NOMO-1 (cell line): ENCODE measurements around the gene RIMBP2.

Source experiments
- DNase-seq, 2 experiments: peaks; one replicate each; lab custom pipeline; 2025; ENCODE audit not compliant: unreplicated experiment in 2 of 2; lab: John Stamatoyannopoulos, UW

RIMBP2 gene

GRCh38 chr12:130412384-130412783, 303.7 kb downstream of the RIMBP2 start:
- no peak for DNase-seq

- DNase-seq, result no peak
Observed at GRCh38 chr12:130405332-130405731, 310.8 kb downstream of the RIMBP2 start.

DNA sequence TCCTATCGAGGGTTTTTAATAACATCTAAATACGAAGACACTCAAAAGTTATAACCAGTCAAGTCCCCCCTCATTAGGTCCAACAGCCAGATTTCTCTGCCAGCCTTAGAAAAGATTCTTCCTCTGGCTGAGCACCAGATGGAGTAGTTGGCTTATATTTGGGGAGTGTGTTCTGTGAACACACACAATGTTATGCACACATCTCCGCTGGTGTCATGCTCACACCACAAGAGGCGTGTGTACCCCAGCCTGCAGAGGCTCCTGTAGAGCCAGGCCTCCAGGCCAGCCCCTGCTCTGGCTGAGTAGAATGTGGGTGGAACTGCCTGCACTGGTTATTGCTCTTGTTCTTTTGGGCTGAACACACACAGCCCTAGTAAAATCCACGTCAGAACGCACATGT, 314.4 kb downstream of the RIMBP2 start:
- DNase-seq, result no peak

DNA sequence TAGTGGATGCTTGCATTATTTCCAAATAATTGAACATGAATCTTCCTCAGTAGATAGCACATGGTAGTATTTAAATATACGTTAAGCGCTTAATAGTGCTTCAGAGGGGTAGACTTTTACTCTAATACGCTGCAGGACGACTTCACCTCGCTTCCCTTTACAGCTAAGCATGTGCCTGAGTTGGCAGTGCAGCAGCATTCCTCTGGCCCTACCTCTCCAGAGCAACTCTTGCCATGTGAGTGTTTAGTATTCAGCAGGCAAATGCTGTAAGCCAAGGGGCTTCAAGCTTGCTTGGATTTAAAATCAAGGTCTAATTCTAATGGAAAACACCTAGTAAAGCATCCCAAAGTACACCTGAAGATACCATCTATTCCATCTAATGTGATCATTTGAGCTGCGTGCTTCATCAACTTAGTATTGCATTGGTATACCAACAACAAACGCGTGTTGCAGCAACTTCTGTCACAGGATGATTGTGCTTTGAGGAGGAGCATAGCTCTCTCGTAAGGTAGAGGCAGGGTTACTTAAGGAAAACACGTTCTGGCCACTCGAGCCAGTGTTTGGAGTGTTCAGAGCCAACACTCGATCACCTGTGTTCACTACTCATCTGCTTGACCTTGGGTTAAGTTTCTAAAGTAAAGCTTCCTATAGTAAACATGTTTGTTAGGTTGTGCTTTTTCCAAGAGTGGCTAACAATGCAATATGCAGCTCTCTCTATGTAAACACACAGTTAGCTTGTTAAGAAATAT, 317.8 kb downstream of the RIMBP2 start:
- no peak for DNase-seq

DNA sequence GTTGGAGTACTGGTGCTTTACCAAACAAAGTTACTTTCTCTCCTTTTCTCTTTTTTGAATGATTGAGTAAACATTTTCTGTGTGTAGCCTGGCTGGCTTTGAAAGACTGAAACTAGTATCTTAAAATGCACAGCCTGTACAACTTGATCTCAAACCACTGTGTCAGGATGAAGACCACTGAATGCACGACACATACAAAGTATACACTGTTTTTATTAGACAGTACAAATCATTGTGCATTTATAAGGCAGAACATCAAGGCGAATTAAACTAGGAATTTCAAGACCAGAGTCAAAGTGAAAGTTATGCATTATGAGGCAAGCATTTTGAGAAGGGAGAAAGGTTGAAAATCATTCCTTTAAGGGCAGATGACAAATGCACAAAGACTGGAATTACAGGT, 319.4 kb downstream of the RIMBP2 start:
- DNase-seq, result no peak

- DNase-seq, result no peak
Observed at GRCh38 chr12:130394906-130395305, 321.2 kb downstream of the RIMBP2 start.

GRCh38 chr12:130391186-130391585, 324.9 kb downstream of the RIMBP2 start:
- DNase-seq, result no peak

DNA sequence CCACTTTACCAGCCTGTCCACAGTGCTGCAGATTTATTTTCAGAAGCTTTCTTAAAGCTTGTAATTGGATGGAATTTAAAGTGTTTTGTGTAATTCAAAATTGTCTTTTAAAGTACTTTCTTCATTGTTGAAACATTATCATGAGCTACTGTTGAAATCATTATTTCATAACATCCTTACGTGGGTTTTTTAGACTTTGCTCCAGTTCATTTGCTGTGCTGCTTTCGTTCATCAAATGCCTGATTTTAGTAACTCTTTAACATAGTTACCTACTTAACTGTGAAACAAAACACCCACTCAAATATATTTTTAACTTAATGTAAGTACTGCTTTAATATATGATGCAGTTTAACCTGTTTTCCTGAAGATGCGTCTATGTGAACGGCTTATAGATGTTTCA, 330.9 kb downstream of the RIMBP2 start:
- DNase-seq, result no peak

DNA sequence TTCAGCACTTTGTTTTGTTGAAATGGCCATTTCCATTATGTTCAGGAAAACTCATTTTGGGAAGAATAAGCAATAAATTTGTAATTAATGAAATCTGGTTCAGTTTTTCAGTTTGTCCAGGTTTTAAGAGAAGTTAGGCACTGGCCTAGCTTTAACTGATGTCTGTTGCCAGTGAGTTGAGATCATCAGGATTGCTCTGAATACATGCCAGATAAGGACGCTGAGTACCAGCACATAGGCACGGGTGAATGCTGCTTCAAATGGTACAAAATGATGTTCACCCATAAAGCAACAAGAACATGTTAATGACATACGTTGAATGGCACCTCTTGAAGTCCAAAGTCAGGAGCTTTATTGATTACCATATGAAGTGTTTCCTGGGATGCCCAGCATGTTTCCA, 331.9 kb downstream of the RIMBP2 start:
- no peak for DNase-seq

- DNase-seq, result no peak
Observed at GRCh38 chr12:130382818-130383217, 333.3 kb downstream of the RIMBP2 start.

GRCh38 chr12:130375296-130376287, 340.5 kb downstream of the RIMBP2 start:
- DNase-seq, result no peak

GRCh38 chr12:130374083-130374482, 342.0 kb downstream of the RIMBP2 start:
- no peak for DNase-seq

DNA sequence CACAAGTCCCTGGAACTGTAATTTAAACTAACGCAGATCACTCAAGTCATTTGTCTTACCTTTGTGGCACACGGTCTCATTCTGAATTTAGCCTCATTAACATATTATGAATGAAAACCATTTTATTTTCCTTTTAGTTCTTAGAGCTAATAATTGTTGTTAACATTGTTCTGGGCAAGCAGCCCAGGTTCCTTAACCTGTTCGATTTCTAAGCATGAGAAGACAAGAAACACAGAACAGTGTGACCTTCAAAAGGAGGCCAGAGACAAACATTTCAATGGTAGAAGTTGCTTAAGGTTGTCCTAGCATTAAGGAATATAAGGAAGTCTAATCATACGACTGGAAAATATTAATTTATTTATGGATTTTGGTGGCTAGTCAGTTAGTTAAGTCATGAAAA, 343.2 kb downstream of the RIMBP2 start:
- DNase-seq, result no peak

DNA sequence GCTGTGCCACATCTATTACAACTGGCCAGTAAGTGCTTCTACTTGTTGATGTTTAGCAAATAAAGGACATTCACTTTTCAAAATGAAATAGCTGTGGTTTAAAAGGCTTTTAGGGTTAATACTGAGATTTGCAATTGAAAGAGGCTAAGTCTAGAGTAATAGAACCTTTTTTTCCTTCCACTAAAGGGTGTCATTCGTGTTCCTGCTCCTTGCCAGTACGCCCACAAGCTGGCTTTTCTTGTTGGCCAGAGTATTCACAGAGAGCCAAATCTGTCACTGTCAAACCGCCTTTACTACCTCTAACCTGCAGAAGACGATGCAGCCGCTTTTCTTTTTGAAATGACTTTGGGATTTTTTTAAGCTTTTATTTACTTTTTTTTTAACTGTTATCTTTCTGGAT, 344.8 kb downstream of the RIMBP2 start:
- no peak for DNase-seq

GRCh38 chr12:130369816-130370215, 346.3 kb downstream of the RIMBP2 start:
- no peak for DNase-seq

DNA sequence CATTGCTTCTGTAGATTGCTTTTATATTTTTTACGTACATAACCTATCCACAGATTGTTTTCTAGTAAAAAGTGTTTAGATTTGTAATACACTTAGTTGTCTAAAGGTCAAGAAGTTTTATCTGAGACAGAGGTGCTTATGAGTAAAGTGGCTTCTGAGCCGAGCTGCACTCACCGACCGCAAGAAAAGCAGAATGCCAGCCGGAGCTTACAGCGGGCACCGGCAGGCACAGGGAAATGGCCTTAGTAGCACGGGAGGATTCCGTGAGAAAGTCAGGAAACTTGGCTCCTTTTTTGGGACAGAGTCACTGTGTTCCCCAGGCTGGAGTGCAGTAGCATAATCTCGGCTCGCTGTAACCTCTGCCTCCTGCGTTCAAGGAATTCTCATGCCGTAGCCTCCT, 348.6 kb downstream of the RIMBP2 start:
- DNase-seq, result no peak

DNA sequence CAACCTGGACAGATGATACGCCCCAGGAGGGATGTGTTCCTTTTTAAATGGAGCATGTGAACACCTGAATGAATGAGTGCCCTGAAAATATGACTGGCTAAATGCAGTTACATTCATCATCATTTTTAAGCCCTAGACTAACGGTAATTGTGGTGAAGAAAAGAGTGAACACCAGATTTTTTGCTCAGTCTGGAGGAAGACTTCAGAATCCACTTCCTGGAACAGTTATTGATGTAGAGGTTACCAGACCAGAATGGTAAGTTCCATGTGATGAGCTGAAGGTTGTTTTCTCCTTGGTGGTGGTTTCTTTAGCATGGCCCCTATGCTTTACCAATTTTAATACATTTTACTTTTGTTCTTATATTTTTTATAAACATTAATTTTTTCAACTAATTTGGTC, 349.1 kb downstream of the RIMBP2 start:
- no peak for DNase-seq

DNA sequence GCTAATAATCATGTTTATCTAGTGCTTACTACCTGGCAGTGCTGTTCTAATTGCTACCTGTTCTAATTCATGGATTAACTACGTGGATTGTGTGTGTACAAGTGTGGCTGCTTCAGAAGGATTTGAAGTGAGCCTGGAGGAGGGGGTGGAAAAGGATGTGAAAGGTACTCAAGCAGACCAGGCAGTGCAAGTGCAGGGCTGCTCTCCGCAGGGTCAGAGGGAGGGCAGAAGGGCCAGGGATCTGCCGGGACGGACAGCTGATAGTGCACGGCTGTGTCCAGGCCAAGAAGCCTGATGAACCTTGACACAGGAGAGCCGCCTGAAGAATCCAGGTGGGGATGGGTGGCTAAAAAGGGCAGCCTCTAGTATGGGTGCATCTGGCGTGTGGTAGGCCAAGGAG, 349.9 kb downstream of the RIMBP2 start:
- no peak for DNase-seq

- DNase-seq, result no peak
Observed at GRCh38 chr12:130364578-130364977, 351.5 kb downstream of the RIMBP2 start.

- no peak for DNase-seq
Observed at GRCh38 chr12:130362060-130362459, 354.0 kb downstream of the RIMBP2 start.

DNA sequence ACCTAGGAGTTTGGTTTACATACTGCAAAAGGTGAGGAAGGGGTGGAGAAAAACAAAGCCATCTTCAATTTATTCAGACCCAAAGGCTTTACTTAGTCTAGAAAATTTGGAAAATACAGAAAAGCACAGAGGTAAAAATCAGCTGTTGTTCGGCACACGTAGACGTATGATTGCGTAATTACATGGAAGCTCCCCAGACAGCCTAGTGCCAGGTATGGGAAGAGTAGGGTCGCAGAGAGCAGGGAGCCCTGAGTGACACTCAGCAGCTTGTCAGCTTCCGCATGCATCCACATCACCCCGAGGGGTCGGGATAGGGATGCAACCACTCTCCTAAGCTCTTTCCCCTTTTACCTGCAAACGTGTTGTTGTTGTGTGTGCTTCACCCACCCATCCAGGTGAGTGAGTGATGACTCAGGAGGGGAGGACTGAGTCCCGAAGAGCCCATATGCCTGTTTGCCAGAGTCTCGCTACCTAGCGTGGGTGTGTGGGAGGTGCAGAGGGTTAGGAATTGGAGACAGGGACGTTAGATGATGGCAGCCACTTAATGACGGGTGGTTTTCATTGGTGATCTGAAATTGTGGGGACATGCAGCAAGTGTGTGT, 358.3 kb downstream of the RIMBP2 start:
- DNase-seq, result no peak
